Measurements from ENCODE around the gene IRX5.

Gene IRX5

DNA sequence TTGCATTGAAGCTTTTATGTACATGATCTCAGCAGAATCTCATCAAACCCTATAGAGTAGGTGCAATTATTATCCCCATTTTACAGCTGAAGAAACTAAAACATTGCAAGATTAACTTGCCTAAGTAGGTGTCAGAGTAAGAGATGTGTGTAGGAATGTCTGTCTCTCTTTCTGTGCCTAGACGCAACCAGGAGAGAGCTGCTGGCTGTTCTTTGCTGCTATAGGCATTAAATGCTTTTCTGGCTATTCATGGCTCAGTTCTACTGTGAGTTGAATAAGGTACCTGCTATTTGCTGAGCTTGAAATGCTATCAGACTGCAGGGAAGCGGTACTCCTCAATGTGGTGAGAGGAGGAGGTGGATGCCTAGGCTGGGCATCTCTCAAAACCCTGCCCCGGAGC is 17.0 kb downstream of the IRX5 start:
- no peak for DNase-seq (ENCODE audit: low read depth in 2 of 2)

GRCh38 chr16:54952195-54952594 is 21.5 kb downstream of the IRX5 start:
- no peak for DNase-seq (ENCODE audit: low read depth in 2 of 2)

GRCh38 chr16:54953461-54953860 is 22.8 kb downstream of the IRX5 start:
- DNase-seq (ENCODE audit: low read depth in 2 of 2), result no peak

DNA sequence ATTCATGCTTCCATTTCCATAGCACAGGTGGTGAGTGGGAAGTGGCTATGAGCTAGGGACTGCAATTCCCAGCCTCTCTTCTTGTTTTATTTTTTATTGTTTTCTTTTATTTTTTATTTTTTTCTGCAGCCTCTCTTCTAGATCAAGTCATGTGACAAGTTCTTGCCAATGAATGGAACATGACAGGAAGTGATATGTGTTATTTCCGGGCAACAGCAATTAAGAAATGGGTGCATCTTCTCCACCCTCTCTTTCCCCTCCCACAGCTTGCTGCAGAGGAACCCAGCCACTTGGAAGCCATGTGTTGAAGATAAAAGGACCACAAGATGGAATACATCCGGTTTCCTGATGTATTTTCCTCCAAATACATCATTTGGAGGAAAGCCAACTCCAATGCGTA is 23.6 kb downstream of the IRX5 start:
- no peak for DNase-seq (ENCODE audit: low read depth in 2 of 2)

DNA sequence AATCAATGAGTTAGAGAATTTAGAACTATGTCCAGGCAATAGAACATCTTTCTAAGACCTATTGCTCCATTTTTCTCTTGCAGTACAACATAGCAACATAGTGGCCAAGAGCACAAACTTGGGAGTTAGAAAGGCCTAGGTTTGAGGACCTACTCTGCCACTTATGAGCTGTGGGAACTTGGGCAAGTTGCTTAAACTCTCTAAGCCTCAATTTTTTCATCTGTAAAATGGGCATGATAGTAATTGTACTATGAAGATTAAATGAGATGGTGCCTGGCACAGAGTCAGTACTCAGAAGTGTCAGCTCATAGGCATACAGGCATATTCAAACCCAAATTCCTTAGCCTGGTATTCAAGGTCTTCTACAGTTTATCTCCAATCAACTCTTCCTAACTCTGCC is 25.1 kb downstream of the IRX5 start:
- no peak for DNase-seq (ENCODE audit: low read depth in 2 of 2)

GRCh38 chr16:54957403-54958166 is 26.9 kb downstream of the IRX5 start:
- DNase-seq (ENCODE audit: low read depth in 2 of 2), result no peak

GRCh38 chr16:54962045-54962444 is 31.4 kb downstream of the IRX5 start:
- DNase-seq (ENCODE audit: low read depth in 2 of 2), result no peak

GRCh38 chr16:54964239-54964638 is 33.6 kb downstream of the IRX5 start:
- no peak for DNase-seq (ENCODE audit: low read depth in 2 of 2)

DNA sequence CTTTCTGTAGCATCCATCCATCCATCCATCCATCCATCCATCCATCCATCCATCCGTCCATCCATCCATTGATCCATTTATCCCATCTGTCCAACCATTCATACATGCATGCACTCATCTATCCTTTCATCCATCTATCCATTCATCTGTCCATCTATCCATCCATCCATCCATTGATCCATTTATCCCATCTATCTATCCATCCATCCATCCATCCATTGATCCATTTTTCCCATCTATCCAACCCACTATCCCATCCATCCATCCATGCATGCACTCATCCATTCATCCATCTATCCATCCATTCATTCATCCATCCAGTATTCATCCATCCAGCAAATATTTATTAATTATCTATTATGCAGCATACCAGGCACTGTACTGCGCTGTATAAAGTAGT is 34.8 kb downstream of the IRX5 start:
- no peak for DNase-seq (ENCODE audit: low read depth in 2 of 2)

DNA sequence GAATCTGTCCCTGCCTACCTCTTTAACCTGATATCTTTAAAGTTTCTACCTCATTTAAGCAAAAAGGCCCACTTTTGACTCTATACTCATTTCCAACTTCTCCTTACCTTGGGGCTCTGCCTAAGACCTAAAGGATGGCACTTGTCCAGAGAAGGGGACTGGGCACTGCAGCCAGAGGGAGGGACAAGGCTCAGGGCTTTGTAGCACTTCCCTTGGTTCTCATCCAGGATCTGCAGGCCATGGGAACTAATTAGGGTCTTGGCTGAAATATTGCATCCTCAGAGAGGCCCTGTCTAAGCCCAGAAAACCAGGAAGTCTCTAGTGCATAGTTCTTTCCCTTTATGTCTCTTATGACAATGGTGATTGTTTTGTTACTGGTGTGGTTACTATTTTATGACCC is 37.3 kb downstream of the IRX5 start:
- no peak for DNase-seq (ENCODE audit: low read depth in 2 of 2)

GRCh38 chr16:54968784-54969183 is 38.1 kb downstream of the IRX5 start:
- DNase-seq (ENCODE audit: low read depth in 2 of 2), result no peak

- DNase-seq (ENCODE audit: low read depth in 2 of 2), result no peak
Measured at GRCh38 chr16:54970016-54970415, 39.4 kb downstream of the IRX5 start.

GRCh38 chr16:54974367-54974766 is 43.7 kb downstream of the IRX5 start:
- no peak for DNase-seq (ENCODE audit: low read depth in 2 of 2)

- DNase-seq (ENCODE audit: low read depth in 2 of 2), result no peak
Measured at GRCh38 chr16:54976651-54977200, 46.1 kb downstream of the IRX5 start.

GRCh38 chr16:54977211-54977610 is 46.5 kb downstream of the IRX5 start:
- no peak for DNase-seq (ENCODE audit: low read depth in 2 of 2)

DNA sequence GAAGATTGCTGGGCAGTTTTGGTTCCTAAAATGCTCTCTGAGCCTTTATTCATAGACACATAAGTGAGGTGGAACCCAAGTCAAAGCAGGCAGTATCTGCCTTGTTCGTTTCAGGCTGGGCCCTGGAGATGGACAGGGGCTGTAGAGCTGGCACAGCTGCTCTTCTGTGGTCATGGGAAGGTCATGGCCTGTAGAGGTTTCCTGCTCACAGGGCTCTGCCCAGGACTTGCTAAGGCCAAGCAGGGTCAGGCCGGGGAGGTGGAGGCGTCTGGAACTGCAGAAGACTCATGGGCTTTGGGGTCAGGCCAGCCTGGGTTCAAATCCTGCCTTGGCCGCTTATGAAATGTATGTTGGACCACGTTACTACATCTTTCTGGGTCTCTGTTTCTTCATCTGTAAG is 50.2 kb downstream of the IRX5 start:
- no peak for DNase-seq (ENCODE audit: low read depth in 2 of 2)
